Parathyroid adenoma (tissue), 2 donors: ENCODE results near the gene HOXD4.

Experiments used
- H2AFZ ChIP-seq: fragments of 300-600 bp; sonication (generic); one replicate; pipeline ENCODE4 v1.7.0; 2017; ENCODE audit warnings: antibody characterized with exemption, mild to moderate bottlenecking
- H3K27ac ChIP-seq: fragments of 300-600 bp; sonication (generic); one replicate; pipeline ENCODE4 v1.7.0; 2017
- H3K27me3 ChIP-seq: fragments of 300-600 bp; sonication (generic); one replicate; pipeline ENCODE4 v1.7.0; 2017; ENCODE audit warnings: low read length; ENCODE audit not compliant: control insufficient read depth, insufficient read depth
- H3K36me3 ChIP-seq: fragments of 300-600 bp; sonication (generic); one replicate; pipeline ENCODE4 v1.7.0; 2017; ENCODE audit warnings: low read length; ENCODE audit not compliant: control insufficient read depth, insufficient read depth
- H3K4me1 ChIP-seq: fragments of 300-600 bp; sonication (generic); one replicate; pipeline ENCODE4 v1.7.0; 2017; ENCODE audit warnings: control low read depth
- H3K4me2 ChIP-seq: fragments of 300-600 bp; sonication (generic); one replicate; pipeline ENCODE4 v1.7.0; 2017; ENCODE audit warnings: low read length
- H3K4me3 ChIP-seq: fragments of 300-600 bp; sonication (generic); one replicate; pipeline ENCODE4 v1.7.0; 2017; ENCODE audit warnings: low read depth, low read length
- H3K79me2 ChIP-seq: fragments of 300-600 bp; sonication (generic); one replicate; pipeline ENCODE4 v1.7.0; 2017; ENCODE audit warnings: control low read depth
- H3K9ac ChIP-seq: fragments of 300-600 bp; sonication (generic); one replicate; pipeline ENCODE4 v1.7.0; 2017; ENCODE audit warnings: mild to moderate bottlenecking
- H3K9me3 ChIP-seq: fragments of 300-600 bp; sonication (generic); one replicate; pipeline ENCODE4 v1.7.0; 2017; ENCODE audit warnings: low read length; ENCODE audit not compliant: control insufficient read depth
- CTCF ChIP-seq: fragments of 300-600 bp; sonication (generic); IDR thresholded peaks from one replicate; pipeline ENCODE4 v1.7.0; 2017; ENCODE audit warnings: antibody characterized with exemption, mild to moderate bottlenecking
- donor health status: primary hyperparathyroidism.

The HOXD4 gene

DNA sequence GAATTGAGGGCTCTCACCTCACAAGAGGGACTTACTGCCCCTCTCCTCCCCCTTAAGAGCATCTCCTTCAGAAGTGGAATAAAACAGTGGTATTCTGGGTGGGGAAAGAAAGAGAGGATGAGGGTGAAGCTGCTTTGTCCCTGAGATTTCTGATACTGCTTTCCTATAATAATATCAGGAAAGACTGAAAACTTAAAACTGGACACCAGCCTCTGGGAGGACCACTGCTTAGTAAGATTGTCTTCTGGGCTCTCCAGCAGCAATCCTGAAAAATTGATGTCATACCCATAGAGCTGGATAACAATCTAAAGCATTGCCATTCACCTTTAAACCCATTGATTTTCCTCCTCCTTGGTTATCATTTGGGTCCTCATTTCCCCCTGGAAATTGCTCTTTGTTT, 4.7 kb upstream of the HOXD4 start:
- no peak overlapping the region for H3K9ac ChIP-seq
- no peak overlapping the region for H3K4me3 ChIP-seq
- no peak overlapping the region for H2AFZ ChIP-seq
- H3K4me2 ChIP-seq = no peak overlapping the region
- no peak overlapping the region for H3K27ac ChIP-seq
- TF ChIP-seq CTCF = no peak
- no peaks in the 10 kb centered on the region for H3K9me3 ChIP-seq
- H3K79me2 ChIP-seq = no peaks in the 10 kb centered on the region
- H3K4me1 ChIP-seq = no peaks in the 10 kb centered on the region
- peaks cover 3% of the 10 kb centered on the region for H3K27me3 ChIP-seq
- H3K36me3 ChIP-seq = no peaks in the 10 kb centered on the region

GRCh38 chr2:176147210-176147799, 4.0 kb upstream of the HOXD4 start:
- H3K4me3 ChIP-seq = no peak overlapping the region

DNA sequence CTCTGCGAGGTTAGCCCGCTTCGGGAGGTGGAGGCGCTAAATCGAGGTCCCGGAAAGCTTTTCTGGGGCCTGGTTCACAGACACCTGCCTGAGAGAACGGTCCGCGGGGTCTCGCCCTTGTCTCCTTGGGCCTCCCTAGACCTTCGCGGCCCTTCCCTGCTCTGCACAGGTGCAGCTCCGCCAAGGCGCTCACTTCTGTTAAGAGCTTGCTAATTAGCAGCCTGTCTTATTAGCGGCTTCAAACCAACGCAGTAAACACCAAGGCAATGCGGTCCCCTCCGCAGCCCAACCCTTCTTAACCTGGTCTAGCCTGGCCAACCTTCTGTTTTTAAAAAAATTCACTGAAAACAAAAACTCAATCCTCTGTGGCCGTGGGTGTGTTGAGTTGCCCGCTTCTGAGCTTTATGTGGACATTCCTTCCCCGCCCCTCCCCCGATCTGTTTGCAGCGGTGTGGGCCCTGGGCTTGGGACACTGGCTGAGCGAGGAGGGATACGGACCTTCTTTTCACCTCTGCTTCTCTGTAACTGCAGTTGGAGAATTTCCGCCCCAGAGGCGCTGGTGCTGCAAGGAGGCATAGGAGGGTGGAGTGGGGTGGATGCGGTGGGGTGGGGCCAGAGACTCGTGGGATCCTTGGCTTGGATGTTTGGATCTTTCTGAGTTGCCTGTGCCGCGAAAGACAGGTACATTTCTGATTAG, 3.4 kb upstream of the HOXD4 start:
- H2AFZ ChIP-seq = no peak overlapping the region
- H3K9ac ChIP-seq = no peak overlapping the region
- H3K9me3 ChIP-seq = no peaks in the 10 kb centered on the region
- no peaks in the 10 kb centered on the region for H3K36me3 ChIP-seq
- H3K27me3 ChIP-seq = peaks cover 3% of the 10 kb centered on the region
- no peak overlapping the region for H3K4me3 ChIP-seq
- H3K27ac ChIP-seq = no peak overlapping the region
- H3K79me2 ChIP-seq = no peaks in the 10 kb centered on the region
- H3K4me2 ChIP-seq = no peak overlapping the region
- no peak for TF ChIP-seq CTCF
- H3K4me1 ChIP-seq = no peaks in the 10 kb centered on the region

More at GRCh38 chr2:176147210-176147799, 4.0 kb upstream of the HOXD4 start:
- Histone ChIP-seq H3K9me3 (no peaks in the 10 kb centered on the region), H3K79me2 (no peaks in the 10 kb centered on the region), H3K4me1 (no peaks in the 10 kb centered on the region), H3K36me3 (no peaks in the 10 kb centered on the region), H3K4me2 (no peak overlapping the region), H3K27ac (no peak overlapping the region), H2AFZ (no peak overlapping the region), H3K9ac (no peak overlapping the region), H3K27me3 (peaks cover 3% of the 10 kb centered on the region)
- no peak for TF ChIP-seq CTCF

GRCh38 chr2:176148751-176149421, 2.5 kb upstream of the HOXD4 start:
- H3K79me2 ChIP-seq = no peaks in the 10 kb centered on the region
- no peak overlapping the region for H3K4me2 ChIP-seq
- TF ChIP-seq CTCF = no peak
- H3K27ac ChIP-seq = no peak overlapping the region
- H3K4me3 ChIP-seq = no peak overlapping the region
- H3K9me3 ChIP-seq = no peaks in the 10 kb centered on the region
- H3K27me3 ChIP-seq = peaks cover 3% of the 10 kb centered on the region
- no peak overlapping the region for H2AFZ ChIP-seq
- H3K36me3 ChIP-seq = no peaks in the 10 kb centered on the region
- no peaks in the 10 kb centered on the region for H3K4me1 ChIP-seq
- no peak overlapping the region for H3K9ac ChIP-seq
